OCI-LY7 (cell line): ENCODE data around the gene SUSD3. TPM values are rescaled to one million over a fixed set of nuclear protein-coding genes. Genes with fewer than 3 reads are reported as not detected.

ENCODE experiments used
- BruUV-seq: library from RNA; stranded (reverse); fragments of 400-500 nt; replicated peaks from 2 replicates; lab custom pipeline; 2021; lab: Mats Ljungman, UMichigan
- CTCF ChIA-PET: fragments of 300-600 bp; sonication (Branson Sonifier 250); formaldehyde crosslinking; loops from one replicate; lab custom pipeline; 2022; ENCODE audit warnings: antibody characterized with exemption; ENCODE audit not compliant: unreplicated experiment; lab: Charles Lee
- POLR2A ChIA-PET: fragments of 300-600 bp; sonication (Branson Sonifier 250); formaldehyde crosslinking; loops from one replicate; lab custom pipeline; 2022; ENCODE audit warnings: antibody characterized with exemption; lab: Charles Lee
- DNase-seq: peaks from one replicate; pipeline ENCODE4 v3.0.0-alpha.2; 2015; ENCODE audit warnings: low spot score
- H2AFZ ChIP-seq: fragments of 200-600 bp; sonication (generic), shearing (Covaris generic); 2 replicates; pipeline ENCODE4 v1.6.1; 2014; ENCODE audit warnings: mild to moderate bottlenecking, antibody characterized with exemption, low read length, moderate library complexity
- H3K27ac ChIP-seq: fragments of 200-600 bp; sonication (generic); 2 replicates; pipeline ENCODE4 v1.5.1; 2014; ENCODE audit warnings: mixed run types, low read depth, mild to moderate bottlenecking, moderate library complexity, low read length, inconsistent platforms; ENCODE audit not compliant: poor library complexity, severe bottlenecking
- H3K36me3 ChIP-seq: fragments of 200-600 bp; sonication (generic); 2 replicates; pipeline ENCODE4 v1.6.1; 2014; ENCODE audit warnings: mild to moderate bottlenecking, antibody characterized with exemption, low read length, moderate library complexity, mixed read lengths; ENCODE audit not compliant: insufficient read depth
- H3K4me1 ChIP-seq: fragments of 200-600 bp; sonication (generic); 2 replicates; pipeline ENCODE4 v1.5.1; 2014; ENCODE audit warnings: mild to moderate bottlenecking, low read length; ENCODE audit not compliant: insufficient read depth, poor library complexity, severe bottlenecking
- H3K4me2 ChIP-seq: fragments of 200-600 bp; sonication (generic); 2 replicates; pipeline ENCODE4 v1.6.1; 2014; ENCODE audit warnings: mild to moderate bottlenecking, low read length
- H3K4me3 ChIP-seq: fragments of 200-600 bp; sonication (generic); 2 replicates; pipeline ENCODE4 v1.5.1; 2014; ENCODE audit warnings: mild to moderate bottlenecking, low read depth, low read length; ENCODE audit not compliant: poor library complexity, severe bottlenecking
- H3K79me2 ChIP-seq: fragments of 200-600 bp; sonication (generic); 2 replicates; pipeline ENCODE4 v1.6.1; 2016; ENCODE audit warnings: low read depth, mild to moderate bottlenecking, low read length, moderate library complexity, mixed read lengths; ENCODE audit not compliant: insufficient read depth
- H3K9me2 ChIP-seq: fragments of 200-600 bp; sonication (generic); 2 replicates; pipeline ENCODE4 v1.6.1; 2016; ENCODE audit warnings: mild to moderate bottlenecking, low read length, mixed read lengths; ENCODE audit not compliant: insufficient read depth
- H3K9me3 ChIP-seq: fragments of 200-600 bp; sonication (generic); 2 replicates; pipeline ENCODE4 v1.6.1; 2014; ENCODE audit warnings: mild to moderate bottlenecking, mixed run types, low read length, mixed read lengths
- H4K20me1 ChIP-seq: fragments of 200-600 bp; sonication (generic); 2 replicates; pipeline ENCODE4 v1.6.1; 2014; ENCODE audit warnings: mild to moderate bottlenecking, antibody characterized with exemption, low read length, moderate library complexity, mixed read lengths; ENCODE audit not compliant: insufficient read depth
- EZH2phosphoT487 ChIP-seq: fragments of 200-600 bp; sonication (generic); IDR thresholded peaks from 2 replicates; pipeline ENCODE4 v1.6.1; 2018; ENCODE audit warnings: low read depth, borderline replicate concordance, mild to moderate bottlenecking, mixed run types, antibody characterized with exemption, low read length, moderate library complexity, mixed read lengths
- intact Hi-C: fragments of 100-400 bp; cut with micrococcal nuclease; formaldehyde crosslinking; loops from one replicate; pipeline ENCODE4 v1.10.0; 2022; ENCODE audit not compliant: unreplicated experiment
- total RNA-seq, 2 experiments: library from RNA; depleted of rRNA in 1 of 2; stranded (reverse); fragments of >200 nt in 1 of 2; shearing (Covaris generic) in 1 of 2; gene quantifications; 2 replicates each; pipeline ENCODE4 v1.2.3, GENCODE V29; 2014 to 2022
- TF ChIP-seq, protein P1 (sequence below): fragments of 200-600 bp; sonication (generic); conservative IDR thresholded peaks from 2 replicates; pipeline ENCODE4 v1.5.1; 2014; ENCODE audit warnings: mild to moderate bottlenecking, antibody characterized with exemption, low read length, moderate library complexity, mixed read lengths

Gene SUSD3
- total RNA-seq, 2 experiments from 2014 or later: 94.1 to 201 TPM

DNA sequence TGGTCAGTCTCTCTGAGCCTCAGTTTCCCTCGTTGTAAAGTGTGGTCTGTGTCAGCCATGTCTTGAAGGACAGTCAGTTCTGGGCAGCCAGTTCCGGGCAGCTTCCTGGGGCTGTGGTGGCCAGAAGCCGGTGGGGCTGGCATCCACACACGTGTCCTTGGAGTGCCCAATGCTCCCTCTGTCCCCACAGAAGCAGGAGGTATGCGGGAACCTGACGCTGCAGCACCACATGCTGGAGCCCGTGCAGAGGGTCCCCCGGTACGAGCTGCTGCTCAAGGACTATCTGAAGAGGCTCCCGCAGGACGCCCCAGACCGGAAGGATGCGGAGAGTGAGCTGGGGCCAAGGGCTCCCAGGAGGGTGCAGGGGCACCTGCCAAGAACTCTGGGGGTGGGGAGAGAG, 48.4 kb upstream of the SUSD3 start:
- no peak overlapping the region for H2AFZ ChIP-seq
- no peak overlapping the region for H3K4me3 ChIP-seq
- no peak overlapping the region for H3K4me2 ChIP-seq
- no peaks in the 10 kb centered on the region for H3K9me3 ChIP-seq
- H3K79me2 ChIP-seq: no peaks in the 10 kb centered on the region
- H3K9me2 ChIP-seq: no peaks in the 10 kb centered on the region
- no peak overlapping the region for H3K27ac ChIP-seq
- no TSS peak for BruUV-seq
- H3K36me3 ChIP-seq: peaks cover 36% of the 10 kb centered on the region
- peaks cover 7% of the 10 kb centered on the region for H3K4me1 ChIP-seq
- ChIA-PET POLR2A (no interaction called here), CTCF (no interaction called here)
- no peak for DNase-seq
- no peak for TF ChIP-seq EZH2phosphoT487
- TF ChIP-seq, protein P1, sequence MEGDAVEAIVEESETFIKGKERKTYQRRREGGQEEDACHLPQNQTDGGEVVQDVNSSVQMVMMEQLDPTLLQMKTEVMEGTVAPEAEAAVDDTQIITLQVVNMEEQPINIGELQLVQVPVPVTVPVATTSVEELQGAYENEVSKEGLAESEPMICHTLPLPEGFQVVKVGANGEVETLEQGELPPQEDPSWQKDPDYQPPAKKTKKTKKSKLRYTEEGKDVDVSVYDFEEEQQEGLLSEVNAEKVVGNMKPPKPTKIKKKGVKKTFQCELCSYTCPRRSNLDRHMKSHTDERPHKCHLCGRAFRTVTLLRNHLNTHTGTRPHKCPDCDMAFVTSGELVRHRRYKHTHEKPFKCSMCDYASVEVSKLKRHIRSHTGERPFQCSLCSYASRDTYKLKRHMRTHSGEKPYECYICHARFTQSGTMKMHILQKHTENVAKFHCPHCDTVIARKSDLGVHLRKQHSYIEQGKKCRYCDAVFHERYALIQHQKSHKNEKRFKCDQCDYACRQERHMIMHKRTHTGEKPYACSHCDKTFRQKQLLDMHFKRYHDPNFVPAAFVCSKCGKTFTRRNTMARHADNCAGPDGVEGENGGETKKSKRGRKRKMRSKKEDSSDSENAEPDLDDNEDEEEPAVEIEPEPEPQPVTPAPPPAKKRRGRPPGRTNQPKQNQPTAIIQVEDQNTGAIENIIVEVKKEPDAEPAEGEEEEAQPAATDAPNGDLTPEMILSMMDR: no peak
- H4K20me1 ChIP-seq: no peaks in the 10 kb centered on the region
- intact Hi-C loops: no loop called here

DNA sequence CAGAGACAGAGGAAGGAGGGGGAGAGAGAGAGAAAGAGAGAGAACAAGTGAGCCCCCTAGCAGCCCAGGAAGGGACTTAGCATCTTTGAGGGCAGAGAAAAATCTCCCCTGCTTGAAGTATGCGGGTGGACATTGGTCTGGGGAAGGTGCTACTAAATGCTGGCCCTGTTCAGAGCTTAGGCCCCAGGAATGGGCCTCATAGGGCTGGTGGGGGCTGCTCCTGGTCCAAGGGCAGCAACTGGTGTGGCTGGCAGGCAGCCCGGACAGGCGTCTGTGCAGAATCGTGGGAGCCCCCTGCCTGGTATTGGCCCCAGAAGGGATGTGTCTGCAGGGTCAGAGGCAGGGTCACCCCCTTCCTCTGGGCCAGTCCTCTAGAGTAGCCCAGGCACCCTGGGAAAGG, 47.8 kb upstream of the SUSD3 start:
- Histone ChIP-seq H3K4me1 (peaks cover 7% of the 10 kb centered on the region), H3K4me2 (no peak overlapping the region), H3K27ac (no peak overlapping the region), H3K9me2 (no peaks in the 10 kb centered on the region), H4K20me1 (no peaks in the 10 kb centered on the region), H3K4me3 (no peak overlapping the region), H3K9me3 (no peaks in the 10 kb centered on the region), H2AFZ (no peak overlapping the region), H3K36me3 (peaks cover 37% of the 10 kb centered on the region), H3K79me2 (no peaks in the 10 kb centered on the region)
- DNase-seq: no peak
- POLR2A ChIA-PET: no interaction called here
- intact Hi-C loops: no loop called here
- TF ChIP-seq EZH2phosphoT487: no peak
- no TSS peak for BruUV-seq
- CTCF ChIA-PET: no interaction called here

DNA sequence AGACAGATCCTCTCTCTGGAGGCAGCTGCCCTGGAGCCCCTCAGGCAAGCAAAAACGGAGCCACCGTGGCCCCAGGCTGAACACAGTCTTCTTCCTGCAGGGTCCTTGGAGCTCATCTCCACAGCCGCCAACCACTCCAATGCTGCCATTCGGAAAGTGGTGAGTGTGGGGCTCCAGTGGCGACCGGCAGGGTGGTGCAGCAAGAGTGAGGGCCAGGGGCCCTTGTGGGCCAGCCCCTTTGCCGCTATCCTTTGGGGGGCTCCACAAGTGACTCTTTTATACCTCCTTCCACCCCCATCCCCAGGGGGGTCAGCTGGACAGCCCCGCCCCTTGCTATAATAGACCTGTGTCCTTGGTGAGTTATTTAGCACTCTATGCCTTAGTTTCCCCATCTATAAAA, 47.4 kb upstream of the SUSD3 start:
- Histone ChIP-seq H3K4me1 (peaks cover 7% of the 10 kb centered on the region), H4K20me1 (no peaks in the 10 kb centered on the region), H3K36me3 (peaks cover 41% of the 10 kb centered on the region), H3K79me2 (no peaks in the 10 kb centered on the region), H3K9me3 (no peaks in the 10 kb centered on the region), H3K9me2 (no peaks in the 10 kb centered on the region), H2AFZ (no peak overlapping the region), H3K4me2 (no peak overlapping the region), H3K27ac (no peak overlapping the region), H3K4me3 (no peak overlapping the region)
- intact Hi-C loops: no loop called here
- no TSS peak for BruUV-seq
- TF ChIP-seq, protein P1: no peak
- DNase-seq: no peak
- ChIA-PET POLR2A (no interaction called here), CTCF (no interaction called here)
